HG02973 (cell line): ENCODE data around the gene NRSN2.
A peak's percentile ranks its signal among the peaks of the same experiment; 100 is the strongest.
"Not testable (repeated sequence)": the region's sequence is repeated elsewhere in the genome, so short reads cannot be mapped to it uniquely, and the experiment has no call there.

Experiments used
- ATAC-seq: cut with Tn5 transposase; IDR thresholded peaks from one replicate; pipeline ENCODE4 v1.9.1; 2021; ENCODE audit warnings: moderate library complexity; ENCODE audit not compliant: unreplicated experiment

Gene NRSN2

DNA sequence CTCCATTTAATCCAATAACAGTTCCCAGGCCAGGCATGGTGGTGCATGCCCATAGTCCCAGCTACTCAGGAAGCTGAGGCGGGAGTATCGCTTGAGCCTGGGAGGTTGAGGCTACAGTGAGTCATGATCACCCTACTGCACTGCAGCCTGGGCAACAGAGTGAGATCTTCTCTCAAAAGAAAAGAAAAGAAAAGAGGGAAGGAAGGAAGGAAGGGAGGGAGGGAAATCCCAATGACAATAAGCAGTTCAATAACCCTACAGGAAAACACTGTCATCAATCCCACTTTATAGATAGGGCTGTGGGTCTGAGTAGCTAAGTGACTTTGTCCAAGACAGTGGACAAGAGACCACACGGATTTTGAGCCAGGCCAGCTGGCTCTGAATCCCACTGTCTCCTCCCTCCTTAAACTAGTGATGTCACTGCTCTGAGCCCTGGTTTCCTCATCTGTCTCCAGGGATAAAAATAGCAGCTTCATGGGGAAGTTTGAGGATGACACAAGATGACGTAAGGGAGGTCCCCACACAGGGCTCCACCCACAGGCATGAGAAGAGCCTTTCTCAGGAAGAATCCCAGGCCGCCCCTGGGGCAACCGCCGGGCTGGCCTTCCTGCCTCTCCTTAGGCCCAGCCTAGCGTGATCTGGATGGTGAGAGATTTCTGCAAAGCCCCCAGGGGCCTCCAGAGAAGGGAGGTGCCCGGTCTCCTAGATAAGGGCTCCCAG, 26.4 kb downstream of the NRSN2 start:
- ATAC-seq: no peak

DNA sequence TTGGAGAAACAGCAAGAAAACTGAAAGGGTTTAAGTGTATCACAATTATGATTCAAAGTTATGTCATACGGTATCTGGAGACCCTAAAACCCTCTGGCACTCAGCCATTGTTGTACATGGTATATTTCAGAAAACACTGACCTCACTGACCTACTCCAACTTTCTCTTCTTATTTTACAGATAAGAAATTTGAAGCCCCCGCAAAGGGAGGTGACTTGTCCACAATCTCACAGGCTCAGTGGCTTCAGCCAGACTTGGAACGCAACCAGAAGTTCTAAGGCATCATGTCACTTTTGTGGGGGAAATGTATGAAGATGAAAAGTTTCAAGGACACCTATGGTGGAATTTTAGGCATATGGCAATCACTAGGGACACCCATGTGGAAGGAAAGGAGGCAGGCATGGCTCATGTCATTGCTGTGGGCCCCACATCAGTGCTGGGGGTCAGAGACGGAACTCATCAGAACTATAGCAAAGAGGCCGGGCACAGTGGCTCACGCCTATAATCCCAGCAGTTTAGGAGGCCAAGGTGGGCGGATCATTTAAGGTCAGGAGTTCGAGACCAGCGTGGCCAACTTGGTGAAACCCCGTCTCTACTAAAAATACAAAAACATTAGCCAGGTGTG, 28.5 kb downstream of the NRSN2 start:
- no peak for ATAC-seq

DNA sequence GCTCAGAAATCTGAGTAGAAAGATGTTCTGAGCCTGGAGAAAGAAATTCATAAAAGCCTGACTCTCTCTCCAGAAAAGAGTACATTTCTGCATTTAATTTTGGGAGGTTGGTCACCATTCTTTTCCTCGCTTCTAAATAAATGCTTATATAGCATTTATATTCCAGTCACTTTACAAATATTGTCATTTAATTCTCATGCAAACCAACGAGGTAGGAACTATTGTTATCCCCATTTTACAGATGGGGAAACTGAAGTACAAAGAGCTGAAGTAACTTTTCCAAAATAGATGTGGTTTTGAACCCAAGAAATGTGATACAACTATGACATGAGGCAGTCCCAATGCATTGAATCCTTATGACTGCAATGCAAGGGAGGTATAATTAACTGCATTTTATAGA, 29.2 kb downstream of the NRSN2 start:
- ATAC-seq: no peak

DNA sequence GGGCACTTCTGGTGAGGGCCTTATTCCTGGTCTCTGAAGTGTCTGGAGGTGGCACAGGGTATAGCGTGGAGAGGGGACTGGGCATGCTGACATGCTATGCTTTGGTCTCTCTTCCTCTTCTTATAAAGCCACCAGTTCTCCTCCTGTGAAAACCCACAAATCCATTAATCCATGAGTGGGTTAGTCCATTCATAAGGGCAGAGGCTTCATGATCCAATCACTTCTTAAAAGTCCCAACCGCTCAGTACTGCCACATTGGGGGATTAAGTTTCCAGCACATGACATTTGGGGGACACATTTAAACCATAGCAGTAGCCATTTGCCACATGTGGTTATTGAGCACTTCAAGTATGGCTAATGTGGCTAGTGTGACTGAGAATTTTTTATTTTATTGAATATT, 29.8 kb downstream of the NRSN2 start:
- ATAC-seq: no peak

DNA sequence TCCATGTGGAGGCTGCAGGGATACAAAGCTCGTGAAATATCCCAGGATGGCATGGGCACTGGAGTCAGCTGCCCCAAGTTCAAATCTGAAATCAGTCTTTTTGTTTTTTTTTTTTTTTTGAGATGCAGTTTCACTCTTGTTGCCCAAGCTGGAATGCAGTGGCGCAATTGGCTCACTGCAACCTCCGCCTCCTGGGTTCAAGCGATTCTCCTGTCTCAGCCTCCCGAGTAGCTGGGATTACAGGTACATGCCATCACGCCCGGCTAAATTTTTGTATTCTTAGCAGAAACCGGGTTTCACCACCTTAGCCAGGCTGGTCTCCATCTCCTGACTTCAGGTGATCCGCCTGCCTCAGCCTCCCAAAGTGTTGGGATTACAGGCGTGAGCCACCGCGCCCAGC, 30.7 kb downstream of the NRSN2 start:
- not testable (repeated sequence) for ATAC-seq

DNA sequence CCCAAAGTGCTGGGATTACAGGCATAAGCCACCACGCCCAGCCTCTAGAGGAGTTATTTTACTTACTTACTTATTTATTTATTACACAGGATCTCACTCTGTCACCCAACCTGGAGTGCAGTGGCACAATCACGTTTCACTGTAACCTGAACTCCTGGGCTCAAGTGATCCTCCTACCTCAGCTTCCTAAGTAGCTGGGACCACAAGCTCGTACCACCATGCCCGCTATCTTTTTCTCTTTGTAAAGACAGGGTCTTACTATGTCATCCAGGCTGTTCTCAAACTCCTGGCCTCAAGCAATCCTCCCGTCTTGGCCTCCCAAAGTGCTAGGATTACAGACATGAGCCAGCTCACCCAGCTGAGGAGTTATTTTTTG, 32.0 kb downstream of the NRSN2 start:
- no peak for ATAC-seq

DNA sequence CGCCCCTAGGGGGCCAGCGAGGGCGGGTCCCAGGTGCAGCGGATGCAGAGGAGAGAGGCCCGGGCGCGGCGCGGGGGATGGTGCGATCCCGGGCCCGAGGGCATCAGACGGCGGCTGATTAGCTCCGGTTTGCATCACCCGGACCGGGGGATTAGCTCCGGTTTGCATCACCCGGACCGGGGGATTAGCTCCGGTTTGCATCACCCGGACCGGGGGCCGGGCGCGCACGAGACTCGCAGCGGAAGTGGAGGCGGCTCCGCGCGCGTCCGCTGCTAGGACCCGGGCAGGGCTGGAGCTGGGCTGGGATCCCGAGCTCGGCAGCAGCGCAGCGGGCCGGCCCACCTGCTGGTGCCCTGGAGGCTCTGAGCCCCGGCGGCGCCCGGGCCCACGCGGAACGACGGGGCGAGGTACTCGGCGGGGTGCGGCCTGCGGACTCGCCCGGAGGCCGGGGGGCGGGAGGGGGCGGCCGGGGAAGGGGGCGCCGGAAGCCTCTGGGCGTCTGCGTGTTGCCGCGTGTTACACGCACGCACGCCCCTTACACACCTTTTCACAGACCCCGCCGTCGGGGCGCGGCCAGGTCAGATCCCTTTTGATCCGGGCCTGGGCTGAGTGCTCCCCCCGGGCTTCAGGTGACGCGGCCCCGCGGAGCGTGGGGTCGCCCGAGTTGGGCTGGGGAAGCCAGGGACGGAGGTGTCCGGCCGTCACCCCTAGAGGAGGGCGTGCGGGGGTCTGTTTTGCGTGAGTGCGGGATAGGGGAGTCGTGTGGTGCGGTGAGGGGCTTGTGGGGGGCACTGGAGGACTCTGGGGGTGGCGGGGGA, 34.1 kb downstream of the NRSN2 start:
- peak; percentile 32 for ATAC-seq

DNA sequence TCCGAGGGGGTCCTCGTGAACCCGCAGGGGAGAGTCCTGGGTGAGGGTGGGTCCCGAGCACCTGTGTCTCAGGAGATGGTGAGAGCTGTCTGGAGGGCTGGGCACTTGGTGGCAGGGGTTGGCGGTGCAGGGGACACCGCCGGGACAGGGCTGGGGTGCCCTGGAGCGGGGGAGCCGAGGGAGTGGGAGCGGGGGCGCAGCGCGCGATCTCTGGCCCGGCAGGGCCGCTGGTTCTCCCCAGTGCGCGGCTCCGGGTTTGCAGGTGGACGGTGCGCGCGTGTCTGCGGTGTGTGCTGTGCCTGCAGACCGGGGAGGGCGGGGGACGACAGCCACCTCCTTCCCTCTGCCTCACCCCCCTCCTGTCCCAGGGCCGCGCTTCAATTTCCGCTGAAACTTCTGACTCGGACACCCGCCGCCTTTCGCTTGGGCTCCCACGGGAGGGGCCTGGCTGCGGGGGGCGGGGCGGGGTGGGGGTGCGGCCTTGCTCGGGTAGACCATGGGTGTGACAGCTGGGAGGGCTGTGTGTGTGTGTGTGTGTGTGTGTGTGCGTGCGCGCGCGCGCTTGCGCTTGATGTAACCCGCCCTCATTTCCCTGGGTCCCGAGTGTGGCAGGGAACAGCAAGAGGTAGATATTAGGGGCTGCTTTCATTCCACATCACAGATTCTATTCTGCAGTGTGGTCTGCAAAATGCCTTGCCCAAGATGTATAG, 34.8 kb downstream of the NRSN2 start:
- peak; percentile 61 for ATAC-seq

DNA sequence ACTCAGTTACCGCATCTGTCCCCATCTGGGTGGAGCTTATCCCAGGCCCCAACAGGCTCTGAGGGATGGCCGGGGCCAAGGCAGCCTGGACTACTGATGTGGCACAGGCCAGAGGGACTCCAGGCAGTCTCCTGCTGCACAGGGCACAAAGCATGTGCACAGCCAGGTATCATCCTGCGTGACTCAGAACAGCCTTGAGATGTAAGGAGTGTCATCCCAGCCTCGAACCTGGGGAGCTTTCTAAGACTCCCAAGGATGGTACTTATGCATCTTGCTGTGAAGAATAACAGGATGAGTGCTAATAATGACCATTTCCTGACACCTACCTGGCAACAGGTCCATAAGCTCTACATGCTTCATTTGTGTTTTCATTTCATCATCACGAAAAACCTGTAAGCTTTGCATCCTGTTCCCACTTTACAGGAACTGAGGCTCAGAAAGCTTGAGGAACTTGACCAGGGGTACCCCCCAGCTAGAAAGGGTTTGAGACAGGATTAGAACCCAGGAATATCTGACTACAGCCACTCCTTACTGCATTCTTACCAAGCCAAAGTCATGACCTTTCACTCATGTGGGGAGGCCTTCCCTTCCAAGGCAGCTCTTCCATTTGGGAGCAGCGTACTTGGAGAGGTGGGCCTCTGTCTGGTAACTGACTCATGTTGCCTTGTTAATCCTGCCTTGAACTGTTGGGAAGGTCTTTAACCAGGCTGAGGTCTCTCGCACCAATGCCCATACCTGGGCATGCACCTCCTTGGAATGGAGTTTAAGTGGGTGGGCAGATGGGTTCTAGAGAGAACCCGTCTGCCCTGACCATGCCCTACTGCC, 35.6 kb downstream of the NRSN2 start:
- peak; percentile 8 for ATAC-seq

DNA sequence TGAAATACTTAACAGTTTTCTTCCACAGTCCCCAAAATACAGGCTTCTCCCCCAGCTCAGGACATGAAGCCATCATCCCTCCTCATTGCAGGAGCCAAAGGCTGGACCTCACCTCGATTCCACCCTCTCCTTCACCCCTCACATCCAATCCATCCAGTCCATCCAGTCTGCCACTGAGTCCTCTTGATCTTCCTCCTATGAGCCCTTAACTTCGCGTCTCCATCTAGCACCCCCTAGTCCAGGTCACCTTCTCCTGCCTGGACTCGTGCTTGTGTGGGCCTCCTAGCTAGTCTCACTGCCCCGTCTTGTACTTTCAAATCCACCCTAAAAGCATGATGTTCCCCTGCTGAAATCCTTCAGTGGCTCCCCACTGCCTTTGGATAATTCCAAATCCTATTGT, 37.0 kb downstream of the NRSN2 start:
- no peak for ATAC-seq

DNA sequence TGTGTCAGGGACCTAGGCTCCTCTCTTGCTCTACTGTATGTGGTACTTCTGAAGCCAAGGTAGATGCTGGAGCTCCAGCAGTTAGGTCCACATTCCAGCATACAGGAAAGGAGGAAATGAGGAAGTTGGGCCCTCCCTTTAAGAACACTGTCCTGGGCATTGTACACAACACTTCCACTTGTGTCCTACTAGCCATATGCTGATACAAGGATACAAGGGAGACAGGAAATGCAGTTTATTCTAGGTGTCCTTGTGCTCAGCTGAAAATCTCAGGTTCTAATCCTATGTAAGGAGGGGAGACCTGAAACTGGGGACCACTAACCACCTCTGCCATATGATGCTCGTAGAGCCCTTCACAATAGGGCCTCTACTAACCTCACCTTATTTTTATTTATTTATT, 37.8 kb downstream of the NRSN2 start:
- ATAC-seq: no peak

DNA sequence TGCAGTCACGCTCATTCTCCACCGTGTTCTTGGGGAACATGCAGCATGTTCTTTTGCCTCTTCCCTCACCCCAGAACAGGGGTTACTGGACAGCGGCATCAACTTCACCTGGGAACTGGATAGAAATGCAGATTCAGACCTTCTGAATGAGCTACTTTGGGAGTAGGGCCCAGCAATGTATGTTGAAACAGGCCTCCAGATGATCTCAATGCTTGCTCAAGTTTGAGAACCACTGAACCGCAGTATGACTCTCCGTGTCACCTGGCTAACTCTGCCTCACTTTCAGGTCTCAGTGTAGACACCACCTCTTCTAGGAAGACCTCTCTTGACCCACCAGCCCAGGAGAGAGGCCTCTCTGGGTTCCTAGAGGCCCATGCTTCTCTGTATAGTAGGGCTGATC, 38.5 kb downstream of the NRSN2 start:
- no peak for ATAC-seq

DNA sequence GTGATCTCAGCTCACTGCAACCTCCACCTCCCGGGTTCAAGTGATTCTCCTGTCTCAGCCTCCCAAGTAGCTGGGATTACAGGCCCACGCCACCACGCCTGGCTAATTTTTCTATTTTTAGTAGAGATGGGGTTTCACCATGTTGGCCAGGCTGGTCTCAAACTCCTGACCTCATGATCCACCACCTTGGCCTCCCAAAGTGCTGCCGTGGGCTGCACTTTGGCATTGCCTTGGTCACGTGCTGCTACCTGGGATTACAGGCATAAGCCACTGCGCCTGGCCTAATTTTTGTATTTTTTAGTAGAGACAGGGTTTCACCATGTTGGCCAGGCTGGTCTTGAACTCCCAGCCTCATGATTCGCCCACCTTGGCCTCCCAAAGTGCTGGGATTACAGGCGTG, 39.7 kb downstream of the NRSN2 start:
- not testable (repeated sequence) for ATAC-seq

DNA sequence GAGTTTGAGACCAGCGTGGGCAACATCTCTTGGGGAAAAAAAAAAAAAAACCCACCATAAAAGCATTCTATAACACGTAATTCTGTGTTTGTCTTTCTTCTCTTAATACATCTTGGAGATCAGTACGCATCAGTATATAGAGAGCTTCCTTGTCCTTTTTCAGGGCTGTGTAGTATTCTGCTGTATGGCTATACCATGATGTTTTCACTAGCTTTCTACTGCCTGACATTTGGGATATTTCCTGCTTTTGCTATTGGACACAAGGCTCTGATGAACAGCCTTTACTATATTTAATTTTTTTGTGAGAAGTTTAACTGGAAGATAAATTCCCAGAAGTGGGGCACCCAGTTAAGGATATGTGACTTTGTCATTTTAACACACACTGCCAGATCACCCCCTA, 40.6 kb downstream of the NRSN2 start:
- ATAC-seq: no peak

DNA sequence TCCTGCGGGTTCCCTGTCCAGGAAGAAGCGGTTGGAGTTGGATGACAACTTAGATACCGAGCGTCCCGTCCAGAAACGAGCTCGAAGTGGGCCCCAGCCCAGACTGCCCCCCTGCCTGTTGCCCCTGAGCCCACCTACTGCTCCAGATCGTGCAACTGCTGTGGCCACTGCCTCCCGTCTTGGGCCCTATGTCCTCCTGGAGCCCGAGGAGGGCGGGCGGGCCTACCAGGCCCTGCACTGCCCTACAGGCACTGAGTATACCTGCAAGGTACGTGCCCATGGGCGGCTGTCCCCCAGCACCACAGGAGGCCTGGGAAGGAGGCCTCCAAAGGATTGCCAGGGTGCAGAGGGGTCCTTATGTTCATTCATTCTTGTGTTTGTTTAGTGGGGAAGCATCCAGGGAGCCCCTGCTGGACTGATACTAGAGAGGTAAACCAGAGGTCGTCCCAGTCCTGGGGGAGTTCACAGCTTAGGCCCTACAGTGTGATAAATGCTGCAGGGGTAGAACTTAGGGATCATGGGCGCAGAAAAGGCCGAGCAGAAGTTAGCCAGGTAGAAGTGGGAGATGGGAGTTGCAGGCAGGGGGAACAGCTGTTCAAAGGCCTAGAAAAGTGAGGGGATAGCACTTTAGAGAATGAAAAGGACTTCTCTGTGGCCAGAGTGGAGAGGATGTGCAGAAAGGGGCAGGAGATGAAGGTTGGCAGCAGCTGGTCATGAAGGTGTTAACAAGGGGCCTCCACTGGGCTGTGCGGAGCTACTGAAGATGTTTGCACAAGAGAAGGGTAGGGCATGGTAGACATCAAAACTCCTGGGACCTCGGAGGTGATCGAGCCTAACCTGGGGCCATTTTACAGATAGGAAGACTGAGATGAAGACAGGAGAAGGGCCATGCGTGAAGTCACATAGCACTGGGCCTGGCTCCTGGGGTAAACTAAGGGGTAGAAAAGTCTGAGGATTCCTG, 41.4 kb downstream of the NRSN2 start:
- no peak for ATAC-seq

DNA sequence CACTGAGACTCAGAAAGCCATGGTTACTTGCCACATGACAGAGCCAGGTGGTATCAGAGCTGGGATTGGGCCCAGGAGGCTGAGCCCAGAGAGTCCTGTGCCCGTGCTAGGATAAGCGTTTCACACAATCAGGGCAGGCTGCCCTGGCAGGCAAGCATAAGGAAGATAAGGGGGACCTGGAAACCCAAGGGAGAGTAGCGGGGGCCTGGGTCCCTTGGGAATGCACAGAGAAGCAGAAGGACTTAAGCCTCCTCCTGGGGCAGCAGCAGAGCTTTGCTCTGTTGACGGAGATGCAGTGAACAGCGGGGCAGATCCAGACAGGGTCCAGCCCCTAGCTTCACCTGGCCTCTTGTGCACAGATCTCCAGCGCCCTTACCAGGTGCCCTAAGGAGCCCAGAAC, 42.3 kb downstream of the NRSN2 start:
- no peak for ATAC-seq

DNA sequence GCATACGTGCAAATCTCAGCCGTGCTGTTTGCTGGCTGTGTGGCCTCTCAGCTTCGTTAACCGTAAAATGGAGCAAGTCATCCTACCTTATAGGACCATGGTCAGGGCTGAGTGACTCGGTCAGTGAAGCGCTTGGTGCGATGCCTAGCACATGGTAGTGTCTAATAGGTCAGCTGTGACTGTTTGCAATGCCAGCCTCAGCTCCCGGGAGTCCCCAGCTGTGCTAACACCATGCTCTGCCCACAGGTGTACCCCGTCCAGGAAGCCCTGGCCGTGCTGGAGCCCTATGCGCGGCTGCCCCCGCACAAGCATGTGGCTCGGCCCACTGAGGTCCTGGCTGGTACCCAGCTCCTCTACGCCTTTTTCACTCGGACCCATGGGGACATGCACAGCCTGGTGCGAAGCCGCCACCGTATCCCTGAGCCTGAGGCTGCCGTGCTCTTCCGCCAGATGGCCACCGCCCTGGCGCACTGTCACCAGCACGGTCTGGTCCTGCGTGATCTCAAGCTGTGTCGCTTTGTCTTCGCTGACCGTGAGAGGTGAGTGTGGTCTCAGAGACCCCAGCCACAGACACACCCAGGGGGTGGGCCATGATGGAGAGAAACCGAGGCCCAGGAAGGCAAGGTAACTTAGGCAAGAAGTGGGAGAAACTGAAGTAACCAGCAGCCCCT, 44.3 kb downstream of the NRSN2 start:
- ATAC-seq: no peak

DNA sequence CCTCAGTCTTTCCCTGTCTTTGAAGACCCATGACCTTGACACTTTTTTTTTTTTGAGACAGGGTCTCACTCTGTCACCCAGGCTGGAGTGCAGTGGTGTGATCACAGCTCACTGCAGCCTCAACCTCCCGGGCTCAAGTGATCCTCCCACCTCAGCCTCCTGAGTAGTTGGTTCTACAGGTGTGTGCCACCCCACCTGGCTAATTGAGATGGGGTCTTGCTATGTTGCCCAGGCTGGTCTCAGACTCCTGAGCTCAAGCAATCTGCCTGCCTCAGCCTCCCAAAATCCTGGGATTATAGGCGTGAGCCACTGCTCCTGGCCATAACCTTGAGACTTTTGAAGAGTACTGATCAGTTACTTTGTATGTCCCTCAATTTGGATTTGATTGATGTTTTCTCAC, 46.4 kb downstream of the NRSN2 start:
- not testable (repeated sequence) for ATAC-seq

DNA sequence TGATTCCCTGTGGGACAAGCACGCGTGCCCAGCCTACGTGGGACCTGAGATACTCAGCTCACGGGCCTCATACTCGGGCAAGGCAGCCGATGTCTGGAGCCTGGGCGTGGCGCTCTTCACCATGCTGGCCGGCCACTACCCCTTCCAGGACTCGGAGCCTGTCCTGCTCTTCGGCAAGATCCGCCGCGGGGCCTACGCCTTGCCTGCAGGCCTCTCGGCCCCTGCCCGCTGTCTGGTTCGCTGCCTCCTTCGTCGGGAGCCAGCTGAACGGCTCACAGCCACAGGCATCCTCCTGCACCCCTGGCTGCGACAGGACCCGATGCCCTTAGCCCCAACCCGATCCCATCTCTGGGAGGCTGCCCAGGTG, 49.3 kb downstream of the NRSN2 start:
- ATAC-seq: no peak
